CD14-positive monocyte (primary cell): ENCODE data around the gene SALL3. TPM values are rescaled to one million over a fixed set of nuclear protein-coding genes. Genes with fewer than 3 reads are reported as not detected.

ENCODE experiments used
- DNase-seq, 3 donors: peaks; one replicate each; pipeline ENCODE4 v3.0.0-alpha.2; 2011 to 2022
- H2AFZ ChIP-seq: 2 replicates; pipeline ENCODE4 v1.6.0; 2012; ENCODE audit warnings: mild to moderate bottlenecking, low read depth, low read length, inconsistent platforms; ENCODE audit not compliant: insufficient read depth, poor library complexity, severe bottlenecking
- H3K27ac ChIP-seq, 2 donors: 1 replicate in 1 of 2; 2 replicates in 1 of 2; pipeline ENCODE4 v1.5.1; 2012 to 2013; ENCODE audit warnings: low read length in 2 of 2, control low read depth in 1 of 2, inconsistent platforms in 1 of 2, low read depth in 1 of 2, mild to moderate bottlenecking in 1 of 2
- H3K27me3 ChIP-seq, 2 donors: one replicate each; pipeline versions ENCODE4 v1.6.0 to v1.6.1; 2011 to 2013; ENCODE audit warnings: low read length in 2 of 2; ENCODE audit not compliant: control insufficient read depth in 2 of 2, insufficient read depth in 2 of 2
- H3K36me3 ChIP-seq, 2 donors: replicated peaks in 1 of 2; 1 replicate in 1 of 2; 2 replicates in 1 of 2; pipeline versions ENCODE4 v1.5.1 to v1.6.1; 2012 to 2013; ENCODE audit warnings: low read length in 2 of 2, control low read depth in 1 of 2, inconsistent platforms in 1 of 2, mild to moderate bottlenecking in 1 of 2; ENCODE audit not compliant: insufficient read depth in 2 of 2, control insufficient read depth in 1 of 2
- H3K4me1 ChIP-seq, 2 donors: 1 replicate in 1 of 2; 2 replicates in 1 of 2; pipeline versions ENCODE4 v1.5.1 to v1.6.1; 2012 to 2013; ENCODE audit warnings: low read length in 2 of 2, control low read depth in 1 of 2, inconsistent platforms in 1 of 2, mild to moderate bottlenecking in 1 of 2, moderate library complexity in 1 of 2; ENCODE audit not compliant: insufficient read depth in 2 of 2, control insufficient read depth in 1 of 2
- H3K4me2 ChIP-seq: replicated peaks from 2 replicates; pipeline ENCODE3; 2012; ENCODE audit warnings: low read length, moderate library complexity, mild to moderate bottlenecking; ENCODE audit not compliant: poor library complexity, severe bottlenecking; ENCODE audit errors: extremely low read depth
- H3K4me3 ChIP-seq, 3 experiments: fragments of 200-600 bp in 1 of 3; sonication (generic) in 1 of 3; replicated peaks in 1 of 3; 1 replicate in 2 of 3; 2 replicates in 1 of 3; pipeline ENCODE4 v1.5.1; 2011 to 2013; ENCODE audit warnings: low read length in 3 of 3, mild to moderate bottlenecking in 3 of 3, control low read depth in 2 of 3, low read depth in 2 of 3, inconsistent platforms in 1 of 3, moderate library complexity in 1 of 3
- H3K79me2 ChIP-seq: 2 replicates; pipeline ENCODE4 v1.6.0; 2012; ENCODE audit warnings: mild to moderate bottlenecking, control low read depth, inconsistent platforms, low read length, moderate library complexity; ENCODE audit not compliant: insufficient read depth
- H3K9ac ChIP-seq: 2 replicates; pipeline ENCODE4 v1.6.0; 2017; ENCODE audit warnings: low read length, mild to moderate bottlenecking; ENCODE audit not compliant: insufficient read depth, poor library complexity, severe bottlenecking
- H3K9me3 ChIP-seq, 2 donors: replicated peaks in 1 of 2; 1 replicate in 1 of 2; 2 replicates in 1 of 2; pipeline versions ENCODE4 v1.5.1 to v1.6.1; 2012 to 2013; ENCODE audit warnings: low read length in 2 of 2, control low read depth in 1 of 2; ENCODE audit not compliant: control insufficient read depth in 1 of 2, insufficient read depth in 1 of 2
- H4K20me1 ChIP-seq: 2 replicates; pipeline ENCODE4 v1.6.0; 2012; ENCODE audit warnings: mild to moderate bottlenecking, low read length, control low read depth, moderate library complexity; ENCODE audit not compliant: insufficient read depth
- H3K27ac Mint-ChIP-seq, 7 donors: one replicate each; pipeline ENCODE4 v1.8.0; 2020; ENCODE audit warnings: mild to moderate bottlenecking in 7 of 7, mixed read lengths in 7 of 7, moderate library complexity in 6 of 7, inconsistent platforms in 2 of 7
- H3K27me3 Mint-ChIP-seq, 3 donors: one replicate each; pipeline ENCODE4 v1.8.0; 2021 to 2022; ENCODE audit warnings: low read depth in 3 of 3, mild to moderate bottlenecking in 3 of 3, mixed read lengths in 3 of 3, moderate library complexity in 3 of 3, inconsistent platforms in 1 of 3
- H3K36me3 Mint-ChIP-seq, 2 donors: one replicate each; pipeline ENCODE4 v1.8.0; 2020; ENCODE audit warnings: mixed read lengths in 2 of 2, inconsistent platforms in 1 of 2, mild to moderate bottlenecking in 1 of 2
- H3K4me1 Mint-ChIP-seq: one replicate; pipeline ENCODE4 v1.8.0; 2020; ENCODE audit warnings: mild to moderate bottlenecking, mixed read lengths
- H3K4me3 Mint-ChIP-seq, 2 donors: one replicate each; pipeline ENCODE4 v1.8.0; 2020; ENCODE audit warnings: mild to moderate bottlenecking in 2 of 2, mixed read lengths in 2 of 2, moderate library complexity in 1 of 2
- H3K9me3 Mint-ChIP-seq, 7 donors: one replicate each; pipeline ENCODE4 v1.8.0; 2020 to 2022; ENCODE audit warnings: mixed read lengths in 7 of 7, mild to moderate bottlenecking in 6 of 7, moderate library complexity in 6 of 7, inconsistent platforms in 2 of 7
- WGBS: methylation state at CpG from one replicate; pipeline ENCODE4 v1.1.5; 2013; ENCODE audit warnings: missing lambda C conversion rate; ENCODE audit not compliant: insufficient coverage; 5-methylcytosine and 5-hydroxymethylcytosine counted together
- intact Hi-C, 2 donors: fragments of 100-400 bp; cut with micrococcal nuclease; formaldehyde crosslinking; loops; one replicate each; pipeline versions ENCODE4 v1.15.0 to v1.15.1; 2023
- polyA plus RNA-seq, 3 donors: library from polyadenylated mRNA; depleted of rRNA in 1 of 3; unstranded in 2 of 3; stranded (reverse) in 1 of 3; fragments of 300-500 nt in 2 of 3; fragments of >200 nt in 1 of 3; fragmentation: Illumina TruSeq in 2 of 3; gene quantifications; 1 replicate in 2 of 3; 2 replicates in 1 of 3; pipeline ENCODE4 v1.2.3, GENCODE V29; 2012 to 2021
- TF ChIP-seq, protein P1 (sequence below): fragments of 200-600 bp; IDR thresholded peaks from one replicate; pipeline ENCODE4 v1.8.0; 2022; ENCODE audit warnings: antibody characterized with exemption, mild to moderate bottlenecking

The SALL3 gene
- polyA plus RNA-seq, 3 donors: not detected

DNA sequence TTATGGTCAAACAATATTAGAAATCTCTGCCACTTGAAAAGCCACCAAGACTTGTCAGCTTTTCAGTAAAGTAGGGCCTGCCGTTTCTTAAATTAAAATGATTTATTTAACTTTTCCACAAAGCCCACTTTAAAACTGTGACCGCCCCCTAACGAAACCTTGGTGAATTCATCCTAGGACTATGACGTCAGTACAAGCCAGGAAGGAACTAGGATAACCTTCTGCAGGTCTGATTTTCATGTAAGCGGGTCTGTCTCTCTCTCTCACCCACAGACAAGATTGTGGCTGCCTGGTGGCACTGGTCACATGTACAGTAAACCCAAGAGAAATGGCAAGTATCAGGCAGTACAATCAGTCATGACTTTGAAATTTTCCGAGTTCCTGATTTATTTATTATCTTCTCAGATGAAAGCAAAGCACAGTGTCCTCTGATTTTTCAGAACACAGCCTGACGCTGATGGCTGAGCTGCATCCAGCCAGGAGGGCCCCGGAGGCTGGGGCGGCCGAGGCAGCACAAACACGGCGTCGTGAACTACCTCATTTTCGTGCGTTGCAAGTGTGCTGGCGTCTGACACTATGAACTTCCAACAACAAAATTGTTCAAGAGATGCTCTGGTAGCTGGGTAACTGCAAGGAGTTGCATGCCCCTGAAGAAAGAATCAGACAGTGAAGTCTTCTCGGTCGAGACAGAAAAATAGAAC is 18.9 kb downstream of the SALL3 start:
- no peaks in the 10 kb centered on the region for H3K36me3 Mint-ChIP-seq

DNA sequence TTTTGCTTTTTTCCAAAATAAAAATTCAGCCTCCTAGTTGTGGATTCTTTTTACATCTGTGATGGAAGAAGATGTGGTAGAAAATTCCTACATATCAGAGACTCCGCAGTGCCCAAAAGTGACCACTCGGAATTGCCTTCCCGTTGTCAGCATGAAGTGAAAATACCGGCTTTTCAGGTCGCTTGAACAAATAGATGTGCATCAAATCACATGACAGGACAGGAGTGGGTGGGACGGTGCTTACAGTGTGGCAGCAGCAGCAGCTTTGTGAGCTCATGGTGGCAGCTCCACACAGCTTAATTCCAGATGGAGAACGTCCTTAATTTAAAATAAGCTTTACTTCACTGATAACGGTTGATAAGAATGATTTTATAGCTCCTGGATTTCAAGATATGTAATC is 20.3 kb downstream of the SALL3 start:
- Histone ChIP-seq H3K27me3 (peaks cover 0 to 5% of the 10 kb centered on the region in 2 donors), H3K79me2 (no peaks in the 10 kb centered on the region), H3K4me3 (no peak overlapping the region), H3K36me3 (no peaks in the 10 kb centered on the region), H3K27ac (no peak overlapping the region), H2AFZ (no peak overlapping the region), H3K4me1 (no peaks in the 10 kb centered on the region), H3K9ac (no peak overlapping the region), H4K20me1 (no peaks in the 10 kb centered on the region), H3K4me2 (no peak overlapping the region), H3K9me3 (peaks cover 2 to 6% of the 10 kb centered on the region in 2 donors)
- H3K27me3 Mint-ChIP-seq: peaks cover 9 to 10% (median 10%) of the 10 kb centered on the region in 3 donors
- no peak overlapping the region for H3K4me3 Mint-ChIP-seq
- WGBS: 85% methylated on average over 5 of the region's 8 CpGs
- no peaks in the 10 kb centered on the region for H3K4me1 Mint-ChIP-seq
- peaks cover 0 to 8% (median 6%) of the 10 kb centered on the region in 7 donors for H3K9me3 Mint-ChIP-seq
- intact Hi-C loops: no loop called here
- DNase-seq: no peak
- H3K36me3 Mint-ChIP-seq: no peaks in the 10 kb centered on the region
- TF ChIP-seq, protein P1, sequence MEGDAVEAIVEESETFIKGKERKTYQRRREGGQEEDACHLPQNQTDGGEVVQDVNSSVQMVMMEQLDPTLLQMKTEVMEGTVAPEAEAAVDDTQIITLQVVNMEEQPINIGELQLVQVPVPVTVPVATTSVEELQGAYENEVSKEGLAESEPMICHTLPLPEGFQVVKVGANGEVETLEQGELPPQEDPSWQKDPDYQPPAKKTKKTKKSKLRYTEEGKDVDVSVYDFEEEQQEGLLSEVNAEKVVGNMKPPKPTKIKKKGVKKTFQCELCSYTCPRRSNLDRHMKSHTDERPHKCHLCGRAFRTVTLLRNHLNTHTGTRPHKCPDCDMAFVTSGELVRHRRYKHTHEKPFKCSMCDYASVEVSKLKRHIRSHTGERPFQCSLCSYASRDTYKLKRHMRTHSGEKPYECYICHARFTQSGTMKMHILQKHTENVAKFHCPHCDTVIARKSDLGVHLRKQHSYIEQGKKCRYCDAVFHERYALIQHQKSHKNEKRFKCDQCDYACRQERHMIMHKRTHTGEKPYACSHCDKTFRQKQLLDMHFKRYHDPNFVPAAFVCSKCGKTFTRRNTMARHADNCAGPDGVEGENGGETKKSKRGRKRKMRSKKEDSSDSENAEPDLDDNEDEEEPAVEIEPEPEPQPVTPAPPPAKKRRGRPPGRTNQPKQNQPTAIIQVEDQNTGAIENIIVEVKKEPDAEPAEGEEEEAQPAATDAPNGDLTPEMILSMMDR: no peak
- H3K27ac Mint-ChIP-seq: no peak overlapping the region

More for the DNA sequence above, 18.9 kb downstream of the SALL3 start:
- Histone ChIP-seq H3K9me3 (peaks cover 11 to 18% of the 10 kb centered on the region in 2 donors), H2AFZ (no peak overlapping the region), H3K9ac (no peak overlapping the region), H3K4me1 (no peaks in the 10 kb centered on the region), H3K36me3 (no peaks in the 10 kb centered on the region), H3K4me3 (no peak overlapping the region), H4K20me1 (no peaks in the 10 kb centered on the region), H3K4me2 (no peak overlapping the region), H3K27ac (no peak overlapping the region), H3K27me3 (peaks cover 0 to 2% of the 10 kb centered on the region in 2 donors), H3K79me2 (no peaks in the 10 kb centered on the region)
- Mint-ChIP-seq H3K4me1 (no peaks in the 10 kb centered on the region), H3K27ac (peak overlapping the region in 1 of 7 donors; percentile 18), H3K4me3 (peak overlapping the region in 1 of 2 donors; percentile 22), H3K27me3 (peaks cover 6 to 9% (median 8%) of the 10 kb centered on the region in 3 donors), H3K9me3 (peaks cover 6 to 22% (median 11%) of the 10 kb centered on the region in 7 donors)
- TF ChIP-seq, protein P1: no peak
- 81% methylated on average over 16 of the region's 18 CpGs for WGBS
- no peak for DNase-seq
- intact Hi-C loops: no loop called here
